Smooth muscle cell (in vitro differentiated cells): ENCODE measurements around the gene GREB1. TPM values are rescaled to one million over a fixed set of nuclear protein-coding genes. Genes with fewer than 3 reads are reported as not detected.
A peak's percentile ranks its signal among the peaks of the same experiment; 100 is the strongest.

Experiments
- DNase-seq: peaks from one replicate; lab custom pipeline; 2025; ENCODE audit not compliant: unreplicated experiment; lab: John Stamatoyannopoulos, UW
- H2AFZ ChIP-seq: fragments of 200-600 bp; sonication (generic); 2 replicates; pipeline ENCODE4 v1.6.0; 2016; ENCODE audit warnings: antibody characterized with exemption, low read depth, mild to moderate bottlenecking
- H3F3A ChIP-seq: fragments of 200-600 bp; sonication (generic); 2 replicates; pipeline ENCODE4 v1.6.0; 2017; ENCODE audit warnings: antibody characterized with exemption, low read depth
- H3K27ac ChIP-seq: fragments of 200-600 bp; sonication (generic); 2 replicates; pipeline ENCODE4 v1.5.1; 2016; ENCODE audit warnings: low read depth, mild to moderate bottlenecking
- H3K27me3 ChIP-seq: fragments of 200-600 bp; sonication (generic); 2 replicates; pipeline ENCODE4 v1.6.1; 2016; ENCODE audit warnings: low read depth, mild to moderate bottlenecking
- H3K36me3 ChIP-seq: fragments of 200-600 bp; sonication (generic); 2 replicates; pipeline ENCODE4 v1.5.1; 2016; ENCODE audit warnings: low read depth
- H3K4me1 ChIP-seq: fragments of 200-600 bp; sonication (generic); 2 replicates; pipeline ENCODE4 v1.5.1; 2016; ENCODE audit warnings: low read depth
- H3K4me2 ChIP-seq: fragments of 200-600 bp; sonication (generic); 2 replicates; pipeline ENCODE4 v1.6.0; 2016; ENCODE audit warnings: mild to moderate bottlenecking
- H3K4me3 ChIP-seq: fragments of 200-600 bp; sonication (generic); 2 replicates; pipeline ENCODE4 v1.5.1; 2016; ENCODE audit warnings: mild to moderate bottlenecking
- H3K79me2 ChIP-seq: fragments of 200-600 bp; sonication (generic); 2 replicates; pipeline ENCODE4 v1.6.0; 2016; ENCODE audit warnings: low read depth, mild to moderate bottlenecking
- H3K9ac ChIP-seq: fragments of 200-600 bp; sonication (generic); 2 replicates; pipeline ENCODE4 v1.6.0; 2016; ENCODE audit warnings: low read depth
- H3K9me3 ChIP-seq: fragments of 200-600 bp; sonication (generic); replicated peaks from 2 replicates; pipeline ENCODE4 v1.5.1; 2016; ENCODE audit warnings: low read depth
- H4K20me1 ChIP-seq: fragments of 200-600 bp; sonication (generic); 2 replicates; pipeline ENCODE4 v1.6.0; 2016; ENCODE audit warnings: low read depth
- CTCF ChIP-seq: fragments of 200-600 bp; sonication (generic); IDR thresholded peaks from 2 replicates; pipeline ENCODE4 v1.5.1; 2017; ENCODE audit warnings: borderline replicate concordance, mild to moderate bottlenecking, antibody characterized with exemption; ENCODE audit not compliant: insufficient read depth, poor library complexity, severe bottlenecking
- WGBS: methylation state at CpG from one replicate; pipeline ENCODE4 v1.1.7; 2016; ENCODE audit warnings: low lambda C conversion rate; 5-methylcytosine and 5-hydroxymethylcytosine counted together
- polyA plus RNA-seq: library from polyadenylated mRNA; unstranded; fragments of >200 nt; fragmentation: Nextera tagmentation; extraction: Ambion mirVana; gene quantifications from 2 replicates; pipeline ENCODE4 v1.2.1, GENCODE V29; 2016
- total RNA-seq: library from RNA; depleted of rRNA; stranded (reverse); fragments of >200 nt; gene quantifications from 2 replicates; pipeline ENCODE4 v1.2.3, GENCODE V29; 2014

The GREB1 gene
- total and polyA plus RNA-seq, 2 experiments from 2014 or later: 1.7 to 4.3 TPM

- no peak overlapping the region for H3K4me2 ChIP-seq
- no peaks in the 10 kb centered on the region for H4K20me1 ChIP-seq
- 86% methylated on average over 16 of the region's 16 CpGs for WGBS
- no peaks in the 10 kb centered on the region for H3K36me3 ChIP-seq
- H3K4me1 ChIP-seq: no peaks in the 10 kb centered on the region
- no peak overlapping the region for H3K9ac ChIP-seq
- no peak overlapping the region for H2AFZ ChIP-seq
- H3K9me3 ChIP-seq: no peaks in the 10 kb centered on the region
- H3K4me3 ChIP-seq: no peak overlapping the region
- TF ChIP-seq CTCF: no peak
- no peaks in the 10 kb centered on the region for H3F3A ChIP-seq
- peaks cover 32% of the 10 kb centered on the region for H3K27me3 ChIP-seq
- H3K27ac ChIP-seq: no peak overlapping the region
- DNase-seq: no peak
- no peaks in the 10 kb centered on the region for H3K79me2 ChIP-seq
Observed at GRCh38 chr2:11667866-11668637, 134.2 kb downstream of the GREB1 start.

GRCh38 chr2:11669454-11670291 is 135.8 kb downstream of the GREB1 start, which contains the start of gene NTSR2:
Gene NTSR2, minus strand, starts transcription at chr2:11670195. Its CDS starts 66 bp downstream, at chr2:11670129.
- no peaks in the 10 kb centered on the region for H3K79me2 ChIP-seq
- H3K27ac ChIP-seq: no peak within 1 kb of the TSS

GRCh38 chr2:11672407-11672806 is 138.6 kb downstream of the GREB1 start:
- H4K20me1 ChIP-seq: no peaks in the 10 kb centered on the region
- H3K27me3 ChIP-seq: peaks cover 54% of the 10 kb centered on the region

More at GRCh38 chr2:11669454-11670291, 135.8 kb downstream of the GREB1 start, which contains the start of gene NTSR2:
- peak; percentile 21 for DNase-seq
- Histone ChIP-seq H4K20me1 (no peaks in the 10 kb centered on the region), H3K4me3 (no peak within 1 kb of the TSS), H3K9me3 (no peaks in the 10 kb centered on the region), H2AFZ (no peak within 1 kb of the TSS), H3K9ac (no peak within 1 kb of the TSS), H3F3A (no peaks in the 10 kb centered on the region), H3K36me3 (no peaks in the 10 kb centered on the region), H3K4me2 (peak within 1 kb of the TSS; percentile 76), H3K4me1 (no peaks in the 10 kb centered on the region), H3K27me3 (peaks cover 39% of the 10 kb centered on the region)
- no peak for TF ChIP-seq CTCF
- WGBS: 31% methylated on average over 79 of the region's 93 CpGs

More at GRCh38 chr2:11672407-11672806, 138.6 kb downstream of the GREB1 start:
- H3K4me3 ChIP-seq: no peak overlapping the region
- no peak for TF ChIP-seq CTCF
- no peak overlapping the region for H3K27ac ChIP-seq
- H3F3A ChIP-seq: no peaks in the 10 kb centered on the region
- no peaks in the 10 kb centered on the region for H3K9me3 ChIP-seq
- H3K79me2 ChIP-seq: no peaks in the 10 kb centered on the region
- no peaks in the 10 kb centered on the region for H3K4me1 ChIP-seq
- 88% methylated on average over 3 of the region's 3 CpGs for WGBS
- H2AFZ ChIP-seq: no peak overlapping the region
- no peak overlapping the region for H3K9ac ChIP-seq
- DNase-seq: no peak
- H3K36me3 ChIP-seq: no peaks in the 10 kb centered on the region
- no peak overlapping the region for H3K4me2 ChIP-seq
